Peyer's patch (tissue), 4 donors: ENCODE data around the gene PAK6. TPM values are rescaled to one million over a fixed set of nuclear protein-coding genes. Genes with fewer than 3 reads are reported as not detected.

Experiments
- DNase-seq, 3 donors: peaks; one replicate each; pipeline ENCODE4 v3.0.0-alpha.2; 2017 to 2019
- H3K27ac ChIP-seq, 4 donors: fragments of 200-600 bp; sonication (generic); one replicate each; pipeline ENCODE4 v1.5.1; 2016 to 2019
- H3K27me3 ChIP-seq, 2 donors: fragments of 200-600 bp; sonication (generic); one replicate each; pipeline ENCODE4 v1.5.1; 2019
- H3K36me3 ChIP-seq, 3 donors: fragments of 200-600 bp; sonication (generic); one replicate each; pipeline ENCODE4 v1.5.1; 2016 to 2019
- H3K4me1 ChIP-seq, 4 donors: fragments of 200-600 bp; sonication (generic); one replicate each; pipeline ENCODE4 v1.5.1; 2016 to 2019
- H3K4me3 ChIP-seq, 4 donors: fragments of 200-600 bp; sonication (generic); 1 replicate in 3 of 4; 2 replicates in 1 of 4; pipeline ENCODE4 v1.5.1; 2016 to 2019; ENCODE audit warnings: mild to moderate bottlenecking in 1 of 4
- H3K9me3 ChIP-seq, 4 donors: fragments of 200-600 bp; sonication (generic); one replicate each; pipeline ENCODE4 v1.5.1; 2016 to 2019; ENCODE audit warnings: mild to moderate bottlenecking in 1 of 4
- POLR2A ChIP-seq, 2 donors: fragments of 450-650 bp; IDR thresholded peaks; one replicate each; pipeline ENCODE4 v1.5.1; 2017; ENCODE audit warnings: antibody characterized with exemption in 2 of 2, mild to moderate bottlenecking in 2 of 2, moderate library complexity in 2 of 2
- total RNA-seq, 4 donors: library from RNA; depleted of rRNA; stranded (reverse); fragments of >200 nt; gene quantifications; one replicate each; pipeline ENCODE4 v1.1.0, GENCODE V29; 2016
- TF ChIP-seq, protein P1 (sequence below), 6 experiments: fragments of 450-650 bp in 4 of 6; fragments of 200-600 bp in 2 of 6; sonication (generic) in 1 of 6; IDR thresholded peaks; one replicate each; pipeline ENCODE4 v1.5.1; 2017 to 2019; ENCODE audit warnings: antibody characterized with exemption in 6 of 6, mild to moderate bottlenecking in 3 of 6, moderate library complexity in 1 of 6

The PAK6 gene
- total RNA-seq, 4 donors from 2014 or later: 3.3 to 4.7 TPM; not detected in 2

DNA sequence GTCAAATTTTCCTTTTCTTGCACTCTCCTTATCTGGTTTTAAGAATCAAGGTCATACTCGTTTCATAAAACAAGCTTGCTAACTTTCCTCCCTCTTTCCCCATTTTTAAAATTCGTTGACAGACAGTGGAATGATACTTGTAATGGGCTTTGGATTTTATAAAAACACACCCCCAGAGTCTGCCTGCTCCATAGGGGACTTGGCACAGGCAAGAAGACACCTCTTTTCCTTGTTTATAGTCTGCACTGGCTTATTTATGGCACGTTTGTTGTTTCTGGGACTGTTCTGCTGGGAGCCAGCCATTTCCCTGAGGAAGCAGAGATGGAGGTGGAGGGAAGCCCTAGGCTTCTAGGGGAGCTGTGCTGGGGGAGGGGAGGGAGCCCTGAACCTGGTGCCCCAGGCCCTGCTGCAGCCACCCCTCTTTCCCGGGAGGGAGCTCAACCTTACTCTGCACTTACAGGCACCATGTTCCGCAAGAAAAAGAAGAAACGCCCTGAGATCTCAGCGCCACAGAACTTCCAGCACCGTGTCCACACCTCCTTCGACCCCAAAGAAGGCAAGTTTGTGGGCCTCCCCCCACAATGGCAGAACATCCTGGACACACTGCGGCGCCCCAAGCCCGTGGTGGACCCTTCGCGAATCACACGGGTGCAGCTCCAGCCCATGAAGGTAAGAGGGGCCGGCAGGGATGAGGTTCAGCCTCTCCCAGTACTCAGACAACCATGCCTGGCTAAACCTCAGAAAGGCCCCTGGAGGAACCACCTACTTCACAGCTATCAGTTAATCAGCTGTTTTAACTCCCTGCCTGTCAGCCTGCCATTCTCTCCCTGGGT lies 25.7 kb downstream of the PAK6 start:
- Histone ChIP-seq H3K36me3 (no peaks in the 10 kb centered on the region), H3K27ac (no peak overlapping the region), H3K4me3 (no peak overlapping the region), H3K27me3 (no peaks in the 10 kb centered on the region), H3K4me1 (no peaks in the 10 kb centered on the region), H3K9me3 (no peaks in the 10 kb centered on the region)
- TF ChIP-seq, protein P1, sequence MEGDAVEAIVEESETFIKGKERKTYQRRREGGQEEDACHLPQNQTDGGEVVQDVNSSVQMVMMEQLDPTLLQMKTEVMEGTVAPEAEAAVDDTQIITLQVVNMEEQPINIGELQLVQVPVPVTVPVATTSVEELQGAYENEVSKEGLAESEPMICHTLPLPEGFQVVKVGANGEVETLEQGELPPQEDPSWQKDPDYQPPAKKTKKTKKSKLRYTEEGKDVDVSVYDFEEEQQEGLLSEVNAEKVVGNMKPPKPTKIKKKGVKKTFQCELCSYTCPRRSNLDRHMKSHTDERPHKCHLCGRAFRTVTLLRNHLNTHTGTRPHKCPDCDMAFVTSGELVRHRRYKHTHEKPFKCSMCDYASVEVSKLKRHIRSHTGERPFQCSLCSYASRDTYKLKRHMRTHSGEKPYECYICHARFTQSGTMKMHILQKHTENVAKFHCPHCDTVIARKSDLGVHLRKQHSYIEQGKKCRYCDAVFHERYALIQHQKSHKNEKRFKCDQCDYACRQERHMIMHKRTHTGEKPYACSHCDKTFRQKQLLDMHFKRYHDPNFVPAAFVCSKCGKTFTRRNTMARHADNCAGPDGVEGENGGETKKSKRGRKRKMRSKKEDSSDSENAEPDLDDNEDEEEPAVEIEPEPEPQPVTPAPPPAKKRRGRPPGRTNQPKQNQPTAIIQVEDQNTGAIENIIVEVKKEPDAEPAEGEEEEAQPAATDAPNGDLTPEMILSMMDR (IDR thresholded peaks at IDR 0.05): no peak
- no peak for TF ChIP-seq POLR2A (IDR thresholded peaks at IDR 0.05)
- no peak for DNase-seq

GRCh38 chr15:40265355-40265754 lies 26.5 kb downstream of the PAK6 start:
- Histone ChIP-seq H3K36me3 (no peaks in the 10 kb centered on the region), H3K27ac (no peak overlapping the region), H3K4me1 (no peaks in the 10 kb centered on the region), H3K9me3 (no peaks in the 10 kb centered on the region), H3K27me3 (no peaks in the 10 kb centered on the region), H3K4me3 (no peak overlapping the region)
- TF ChIP-seq, protein P1 (IDR thresholded peaks at IDR 0.05): no peak
- TF ChIP-seq POLR2A (IDR thresholded peaks at IDR 0.05): no peak
- no peak for DNase-seq

DNA sequence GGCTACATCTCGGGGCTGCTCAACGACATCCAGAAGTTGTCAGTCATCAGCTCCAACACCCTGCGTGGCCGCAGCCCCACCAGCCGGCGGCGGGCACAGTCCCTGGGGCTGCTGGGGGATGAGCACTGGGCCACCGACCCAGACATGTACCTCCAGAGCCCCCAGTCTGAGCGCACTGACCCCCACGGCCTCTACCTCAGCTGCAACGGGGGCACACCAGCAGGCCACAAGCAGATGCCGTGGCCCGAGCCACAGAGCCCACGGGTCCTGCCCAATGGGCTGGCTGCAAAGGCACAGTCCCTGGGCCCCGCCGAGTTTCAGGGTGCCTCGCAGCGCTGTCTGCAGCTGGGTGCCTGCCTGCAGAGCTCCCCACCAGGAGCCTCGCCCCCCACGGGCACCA lies 27.0 kb downstream of the PAK6 start:
- no peaks in the 10 kb centered on the region for H3K9me3 ChIP-seq
- H3K27me3 ChIP-seq: no peaks in the 10 kb centered on the region
- DNase-seq: no peak
- no peak overlapping the region for H3K27ac ChIP-seq
- no peak overlapping the region for H3K4me3 ChIP-seq
- H3K36me3 ChIP-seq: no peaks in the 10 kb centered on the region
- no peaks in the 10 kb centered on the region for H3K4me1 ChIP-seq
- TF ChIP-seq, protein P1 (IDR thresholded peaks at IDR 0.05): no peak
- no peak for TF ChIP-seq POLR2A (IDR thresholded peaks at IDR 0.05)

DNA sequence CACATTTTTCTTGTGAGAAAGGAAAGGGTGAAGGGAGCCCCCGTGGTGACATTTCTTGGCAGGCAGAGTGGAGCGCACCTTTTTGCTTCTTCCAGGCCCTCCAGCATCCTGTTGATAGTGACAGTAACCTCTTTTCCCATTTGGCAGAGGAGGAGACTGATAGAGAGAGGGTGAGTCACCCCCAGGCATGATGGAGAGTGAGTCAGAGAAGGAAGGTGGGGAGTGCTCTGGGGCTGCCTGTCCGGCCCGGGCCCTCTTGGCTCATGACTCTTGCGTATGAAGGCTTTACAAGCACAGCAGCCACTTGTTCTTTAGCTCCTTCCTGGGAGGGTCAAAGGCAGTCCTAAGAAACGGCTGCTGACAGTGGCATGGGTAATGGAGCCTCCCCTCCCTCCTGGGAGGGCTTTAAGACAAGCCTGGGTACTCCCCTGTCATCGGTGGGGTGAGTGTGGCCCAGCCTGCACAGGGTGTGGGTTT lies 28.0 kb downstream of the PAK6 start:
- TF ChIP-seq, protein P1 (IDR thresholded peaks at IDR 0.05): no peak
- TF ChIP-seq POLR2A (IDR thresholded peaks at IDR 0.05): no peak
- no peak for DNase-seq
- Histone ChIP-seq H3K4me3 (no peak overlapping the region), H3K36me3 (no peaks in the 10 kb centered on the region), H3K27me3 (no peaks in the 10 kb centered on the region), H3K27ac (no peak overlapping the region), H3K4me1 (no peaks in the 10 kb centered on the region), H3K9me3 (no peaks in the 10 kb centered on the region)

GRCh38 chr15:40267670-40268069 lies 28.8 kb downstream of the PAK6 start:
- no peak for DNase-seq
- Histone ChIP-seq H3K9me3 (no peaks in the 10 kb centered on the region), H3K4me3 (no peak overlapping the region), H3K27ac (no peak overlapping the region), H3K4me1 (no peaks in the 10 kb centered on the region), H3K36me3 (no peaks in the 10 kb centered on the region), H3K27me3 (no peaks in the 10 kb centered on the region)
- no peak for TF ChIP-seq POLR2A (IDR thresholded peaks at IDR 0.05)
- TF ChIP-seq, protein P1 (IDR thresholded peaks at IDR 0.05): no peak
